ENCODE results near the gene HRH1. TPM values are rescaled to one million over a fixed set of nuclear protein-coding genes. Genes with fewer than 3 reads are reported as not detected.
A peak's percentile ranks its signal among the peaks of the same experiment; 100 is the strongest.

HRH1 gene
- total and polyA plus RNA-seq, 4 donors: 10.4 to 21.3 (median 15.1) TPM

DNA sequence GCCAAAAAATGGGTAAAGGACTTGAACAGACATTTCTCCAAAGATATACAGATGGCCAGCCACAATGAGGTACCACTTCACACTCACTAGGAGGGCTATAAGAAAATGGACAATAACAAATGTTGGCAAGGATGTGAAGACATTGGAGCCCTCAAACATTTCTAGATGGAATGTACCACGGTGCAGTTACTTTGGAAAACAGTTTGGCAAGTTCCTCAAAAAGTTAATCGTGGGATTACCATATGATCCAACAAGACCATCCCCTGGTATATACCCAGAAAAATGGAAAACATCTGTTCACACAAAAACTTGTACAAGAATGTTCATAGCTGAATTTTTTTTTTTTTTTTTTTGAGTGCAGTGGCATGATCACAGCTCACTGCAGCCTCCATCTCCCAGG lies 15.9 kb upstream of the HRH1 start:
- H3K4me1 ChIP-seq (ENCODE audit: control insufficient read depth, insufficient read depth, low read length): peaks cover 7% of the 10 kb centered on the region
- 63% methylated on average over 1 of the region's 2 CpGs for WGBS (ENCODE audit: insufficient coverage)

DNA sequence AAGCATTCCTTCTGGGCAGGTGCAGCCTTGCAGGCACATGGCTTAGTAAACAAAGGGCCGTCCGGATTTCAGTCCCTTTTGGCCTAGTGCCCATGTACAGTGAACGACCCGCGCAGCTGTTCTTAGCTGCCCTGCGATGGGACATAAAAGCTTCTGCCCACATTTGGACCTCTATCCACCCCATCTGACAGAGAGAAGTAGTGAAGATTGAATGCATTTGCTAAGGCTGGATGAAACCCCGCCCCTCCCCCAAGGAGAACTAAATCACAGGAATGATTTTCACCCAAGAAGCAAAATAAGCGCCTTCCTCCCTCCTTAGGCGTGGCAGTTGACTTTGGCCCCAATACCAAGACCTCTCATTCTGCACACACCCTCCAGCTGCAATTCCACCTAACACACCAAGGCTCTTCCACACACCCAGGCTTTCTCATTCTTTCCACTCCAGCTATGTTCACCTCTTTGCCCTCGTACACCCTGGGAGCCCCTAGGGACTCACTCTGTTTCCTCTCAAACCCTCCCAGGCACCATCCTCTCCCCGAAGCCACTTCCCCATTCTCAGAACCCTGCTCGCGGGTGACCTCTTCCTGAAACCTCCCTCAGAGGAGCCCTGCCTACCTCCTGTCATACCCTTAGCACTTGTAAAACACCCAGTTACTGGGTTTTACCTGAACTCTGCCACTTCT lies 14.1 kb upstream of the HRH1 start:
- 43% methylated on average over 9 of the region's 13 CpGs for WGBS (ENCODE audit: insufficient coverage)
- DNase-seq (ENCODE audit: low read depth in 4 of 6, low spot score in 6 of 6): peak in 2 of 6 donors; percentile 34 to 66

More for the DNA sequence above, 15.9 kb upstream of the HRH1 start:
- no peaks in the 10 kb centered on the region for H3K27me3 ChIP-seq (ENCODE audit: control insufficient read depth, insufficient read depth, low read length)
- H3K36me3 ChIP-seq (ENCODE audit: control insufficient read depth, insufficient read depth, low read length): no peaks in the 10 kb centered on the region
- no peak overlapping the region for H3K27ac ChIP-seq (ENCODE audit: low read depth, low read length)
- DNase-seq (ENCODE audit: low read depth in 4 of 6, low spot score in 6 of 6): no peak
- H3K9me3 ChIP-seq (ENCODE audit: control insufficient read depth, insufficient read depth, low read length): no peaks in the 10 kb centered on the region
- H3K4me3 ChIP-seq (ENCODE audit: low read depth, low read length): no peak overlapping the region

DNA sequence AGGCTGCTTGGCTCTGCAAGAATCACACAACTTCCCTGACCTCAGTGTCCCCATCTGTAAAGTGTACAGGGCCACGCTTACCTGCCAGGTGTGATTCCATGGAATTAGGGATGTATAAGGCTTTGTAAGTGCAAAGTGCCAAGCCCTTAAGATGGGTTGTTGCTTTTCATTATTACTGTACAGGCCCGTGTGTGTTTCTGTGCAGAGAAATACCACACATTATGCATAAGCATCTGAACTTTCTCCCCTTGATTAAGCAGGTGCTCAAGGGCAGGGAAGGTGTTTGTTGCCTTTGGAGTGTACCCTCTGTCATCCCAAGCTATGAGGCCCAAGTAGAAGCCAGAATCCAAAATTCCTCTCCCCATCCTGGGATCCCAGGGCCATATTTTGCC lies 13.6 kb upstream of the HRH1 start:
- Histone ChIP-seq H3K27ac (ENCODE audit: low read depth, low read length) (peak overlapping the region; percentile 43), H3K4me3 (ENCODE audit: low read depth, low read length) (no peak overlapping the region), H3K27me3 (ENCODE audit: control insufficient read depth, insufficient read depth, low read length) (no peaks in the 10 kb centered on the region), H3K4me1 (ENCODE audit: control insufficient read depth, insufficient read depth, low read length) (peaks cover 7% of the 10 kb centered on the region), H3K36me3 (ENCODE audit: control insufficient read depth, insufficient read depth, low read length) (no peaks in the 10 kb centered on the region), H3K9me3 (ENCODE audit: control insufficient read depth, insufficient read depth, low read length) (no peaks in the 10 kb centered on the region)
- DNase-seq (ENCODE audit: low read depth in 4 of 6, low spot score in 6 of 6): no peak
- no CpG with 5 or more reads among the region's 2 CpGs for WGBS (ENCODE audit: insufficient coverage)

More for the DNA sequence above, 14.1 kb upstream of the HRH1 start:
- peak overlapping the region; percentile 43 for H3K27ac ChIP-seq (ENCODE audit: low read depth, low read length)
- H3K9me3 ChIP-seq (ENCODE audit: control insufficient read depth, insufficient read depth, low read length): no peaks in the 10 kb centered on the region
- no peaks in the 10 kb centered on the region for H3K27me3 ChIP-seq (ENCODE audit: control insufficient read depth, insufficient read depth, low read length)
- H3K4me1 ChIP-seq (ENCODE audit: control insufficient read depth, insufficient read depth, low read length): peaks cover 7% of the 10 kb centered on the region
- no peak overlapping the region for H3K4me3 ChIP-seq (ENCODE audit: low read depth, low read length)
- no peaks in the 10 kb centered on the region for H3K36me3 ChIP-seq (ENCODE audit: control insufficient read depth, insufficient read depth, low read length)

DNA sequence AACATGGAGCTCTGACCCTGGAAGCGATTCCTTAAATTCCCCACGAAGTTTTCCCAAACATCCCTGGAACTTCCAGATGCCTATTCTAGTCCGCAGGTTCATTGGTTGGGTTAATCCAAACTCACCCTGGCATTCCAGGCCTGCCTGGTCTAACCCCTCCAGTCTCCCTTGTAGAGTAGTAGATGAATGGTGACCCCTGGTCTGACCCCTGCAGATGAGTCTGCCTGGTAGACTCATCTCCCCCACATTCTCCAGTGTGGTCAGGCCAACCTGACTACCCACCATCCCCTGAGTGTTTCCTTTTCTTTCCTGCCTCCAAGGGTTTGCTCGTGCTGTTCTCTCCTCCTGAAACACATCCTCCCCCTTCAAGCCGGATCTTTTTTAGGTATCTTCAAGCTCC lies 10.8 kb upstream of the HRH1 start:
- WGBS (ENCODE audit: insufficient coverage): 89% methylated on average over 4 of the region's 5 CpGs
- no peak overlapping the region for H3K27ac ChIP-seq (ENCODE audit: low read depth, low read length)
- peaks cover 7% of the 10 kb centered on the region for H3K4me1 ChIP-seq (ENCODE audit: control insufficient read depth, insufficient read depth, low read length)
- H3K9me3 ChIP-seq (ENCODE audit: control insufficient read depth, insufficient read depth, low read length): no peaks in the 10 kb centered on the region
- H3K27me3 ChIP-seq (ENCODE audit: control insufficient read depth, insufficient read depth, low read length): no peaks in the 10 kb centered on the region
- no peak for DNase-seq (ENCODE audit: low read depth in 4 of 6, low spot score in 6 of 6)
- no peak overlapping the region for H3K4me3 ChIP-seq (ENCODE audit: low read depth, low read length)
- H3K36me3 ChIP-seq (ENCODE audit: control insufficient read depth, insufficient read depth, low read length): no peaks in the 10 kb centered on the region

DNA sequence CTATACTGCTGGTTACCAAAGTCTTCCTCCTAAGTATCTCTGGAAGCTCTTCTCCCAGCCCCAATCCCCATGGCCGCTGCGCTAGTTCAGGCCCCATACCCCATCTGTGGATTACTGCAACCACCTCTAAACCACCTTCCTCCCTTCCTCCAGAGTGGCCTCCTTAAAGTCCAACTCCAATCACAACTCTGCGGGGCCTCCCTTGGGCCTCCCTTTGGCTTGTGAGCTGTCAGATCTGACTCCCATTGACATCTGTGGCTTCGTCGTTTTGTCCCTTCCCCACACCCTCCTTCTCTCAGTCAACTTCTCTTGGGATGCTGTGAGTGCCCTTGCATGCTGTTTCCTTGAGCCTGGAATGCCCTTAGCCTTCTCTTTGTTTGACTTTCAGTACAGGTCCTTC lies 9.3 kb upstream of the HRH1 start:
- H3K27ac ChIP-seq (ENCODE audit: low read depth, low read length): no peak overlapping the region
- H3K9me3 ChIP-seq (ENCODE audit: control insufficient read depth, insufficient read depth, low read length): no peaks in the 10 kb centered on the region
- H3K4me3 ChIP-seq (ENCODE audit: low read depth, low read length): no peak overlapping the region
- H3K36me3 ChIP-seq (ENCODE audit: control insufficient read depth, insufficient read depth, low read length): no peaks in the 10 kb centered on the region
- DNase-seq (ENCODE audit: low read depth in 4 of 6, low spot score in 6 of 6): no peak
- H3K27me3 ChIP-seq (ENCODE audit: control insufficient read depth, insufficient read depth, low read length): no peaks in the 10 kb centered on the region
- peaks cover 5% of the 10 kb centered on the region for H3K4me1 ChIP-seq (ENCODE audit: control insufficient read depth, insufficient read depth, low read length)
- 87% methylated on average over 5 of the region's 5 CpGs for WGBS (ENCODE audit: insufficient coverage)

DNA sequence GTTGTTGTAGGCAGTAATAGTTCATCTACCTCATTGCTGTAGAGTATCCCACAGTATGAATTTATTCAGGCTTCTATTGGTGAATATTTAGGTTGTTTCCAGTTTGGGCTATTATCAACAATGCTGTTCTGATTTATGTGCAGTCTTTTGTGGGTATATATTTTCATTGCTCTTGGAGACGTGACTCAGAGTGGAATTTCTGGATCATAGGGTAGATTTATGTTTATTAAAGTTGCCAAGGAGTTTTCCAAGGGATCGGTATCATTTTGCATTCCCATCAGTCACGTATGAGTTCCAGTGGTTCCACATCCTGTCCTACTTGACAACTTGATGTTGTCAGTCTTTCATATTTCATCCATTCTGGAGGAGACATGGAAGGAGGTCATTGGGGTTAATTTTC lies 8.4 kb upstream of the HRH1 start:
- no peaks in the 10 kb centered on the region for H3K4me1 ChIP-seq (ENCODE audit: control insufficient read depth, insufficient read depth, low read length)
- DNase-seq (ENCODE audit: low read depth in 4 of 6, low spot score in 6 of 6): no peak
- WGBS (ENCODE audit: insufficient coverage): 67% methylated on average over 2 of the region's 3 CpGs
- no peaks in the 10 kb centered on the region for H3K36me3 ChIP-seq (ENCODE audit: control insufficient read depth, insufficient read depth, low read length)
- no peak overlapping the region for H3K4me3 ChIP-seq (ENCODE audit: low read depth, low read length)
- no peaks in the 10 kb centered on the region for H3K9me3 ChIP-seq (ENCODE audit: control insufficient read depth, insufficient read depth, low read length)
- H3K27ac ChIP-seq (ENCODE audit: low read depth, low read length): no peak overlapping the region
- H3K27me3 ChIP-seq (ENCODE audit: control insufficient read depth, insufficient read depth, low read length): no peaks in the 10 kb centered on the region

DNA sequence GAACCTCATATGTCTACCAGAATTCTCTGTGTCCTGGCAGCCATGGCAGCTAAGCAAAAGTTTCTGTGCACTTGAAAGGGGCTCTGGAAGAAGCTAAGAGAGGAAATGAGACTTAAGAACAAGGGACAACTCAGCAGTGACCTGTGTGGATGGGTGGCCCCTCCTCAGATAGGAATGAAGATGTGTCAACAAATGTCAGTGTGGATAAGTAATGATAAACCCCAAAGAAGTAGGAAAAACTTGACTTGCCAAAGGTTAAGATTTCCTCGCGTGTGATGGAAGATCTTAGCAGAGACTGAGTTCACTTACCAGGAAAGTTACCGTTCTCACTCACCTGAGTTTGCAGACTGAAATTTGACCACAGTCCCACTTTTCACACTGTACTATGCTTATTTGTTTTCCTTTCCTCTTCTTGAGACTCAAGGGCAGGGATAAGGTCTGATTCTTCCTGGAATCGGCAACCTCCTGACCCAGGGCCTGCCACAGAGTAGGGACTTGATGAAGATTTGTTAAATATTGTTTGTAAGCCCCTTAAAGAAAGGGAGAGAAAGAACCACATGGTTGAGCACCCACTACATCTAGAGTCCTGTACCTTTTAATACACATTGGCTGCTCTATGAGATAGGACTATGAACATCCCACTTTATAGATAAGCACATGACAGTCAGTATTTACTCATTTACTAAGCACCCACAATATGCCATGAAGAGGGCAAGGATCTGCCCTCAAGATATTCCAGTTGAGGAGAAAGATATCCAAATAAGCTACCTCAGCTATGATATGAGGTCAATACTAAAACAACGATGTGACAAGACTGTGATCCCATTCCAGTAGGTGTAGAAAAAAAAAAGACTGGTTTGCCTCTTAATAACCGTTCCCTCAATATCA lies 7.3 kb upstream of the HRH1 start:
- no peak for DNase-seq (ENCODE audit: low read depth in 4 of 6, low spot score in 6 of 6)
- H3K36me3 ChIP-seq (ENCODE audit: control insufficient read depth, insufficient read depth, low read length): no peaks in the 10 kb centered on the region
- no peaks in the 10 kb centered on the region for H3K9me3 ChIP-seq (ENCODE audit: control insufficient read depth, insufficient read depth, low read length)
- H3K27ac ChIP-seq (ENCODE audit: low read depth, low read length): no peak overlapping the region
- 100% methylated on average over 2 of the region's 6 CpGs for WGBS (ENCODE audit: insufficient coverage)
- H3K27me3 ChIP-seq (ENCODE audit: control insufficient read depth, insufficient read depth, low read length): no peaks in the 10 kb centered on the region
- no peaks in the 10 kb centered on the region for H3K4me1 ChIP-seq (ENCODE audit: control insufficient read depth, insufficient read depth, low read length)
- no peak overlapping the region for H3K4me3 ChIP-seq (ENCODE audit: low read depth, low read length)

DNA sequence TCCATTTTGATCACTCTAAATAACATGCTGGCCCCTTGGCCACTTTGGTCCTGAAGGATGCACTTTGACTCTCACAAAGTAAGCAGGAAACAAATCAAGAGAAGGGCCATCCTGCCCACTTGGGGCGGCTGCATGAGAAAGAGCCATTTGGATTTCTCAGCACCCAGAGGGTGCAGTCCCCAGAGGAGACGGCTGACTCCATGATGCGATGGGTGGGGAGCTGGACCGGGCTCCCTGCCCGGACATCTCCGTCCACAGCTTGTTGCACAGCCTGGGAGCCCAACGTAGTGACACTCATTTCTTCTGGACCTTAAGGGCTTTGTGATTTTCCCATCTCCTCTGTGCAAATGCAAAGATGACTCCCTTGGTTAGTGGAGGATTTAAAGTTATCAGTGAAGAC lies 4.0 kb upstream of the HRH1 start:
- no peak for DNase-seq (ENCODE audit: low read depth in 4 of 6, low spot score in 6 of 6)
- Histone ChIP-seq H3K9me3 (ENCODE audit: control insufficient read depth, insufficient read depth, low read length) (no peaks in the 10 kb centered on the region), H3K36me3 (ENCODE audit: control insufficient read depth, insufficient read depth, low read length) (no peaks in the 10 kb centered on the region), H3K27ac (ENCODE audit: low read depth, low read length) (no peak overlapping the region), H3K4me3 (ENCODE audit: low read depth, low read length) (no peak overlapping the region), H3K4me1 (ENCODE audit: control insufficient read depth, insufficient read depth, low read length) (peaks cover 15% of the 10 kb centered on the region), H3K27me3 (ENCODE audit: control insufficient read depth, insufficient read depth, low read length) (peaks cover 9% of the 10 kb centered on the region)
- 95% methylated on average over 7 of the region's 7 CpGs for WGBS (ENCODE audit: insufficient coverage)

DNA sequence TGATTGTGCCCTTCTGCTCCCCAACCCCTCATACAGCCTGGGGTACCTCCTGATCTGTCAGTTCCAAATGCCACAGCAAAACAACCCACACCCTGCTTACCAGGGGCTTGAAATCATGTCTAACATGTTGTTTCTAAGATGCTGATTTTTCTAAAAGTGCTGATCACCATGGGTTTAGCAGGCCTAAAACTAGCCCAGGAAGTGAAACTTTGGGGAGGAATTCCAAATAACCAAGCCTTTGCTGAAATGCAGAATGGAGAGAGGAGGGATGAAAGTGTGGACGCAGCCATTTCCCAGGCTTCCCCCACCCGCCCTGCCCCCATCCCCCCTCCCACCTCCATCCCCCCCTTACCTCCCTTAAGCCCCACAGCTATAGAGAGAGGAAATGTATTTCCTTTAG lies 2.0 kb upstream of the HRH1 start:
- Histone ChIP-seq H3K27ac (ENCODE audit: low read depth, low read length) (no peak overlapping the region), H3K27me3 (ENCODE audit: control insufficient read depth, insufficient read depth, low read length) (peaks cover 9% of the 10 kb centered on the region), H3K4me3 (ENCODE audit: low read depth, low read length) (no peak overlapping the region), H3K4me1 (ENCODE audit: control insufficient read depth, insufficient read depth, low read length) (peaks cover 27% of the 10 kb centered on the region), H3K9me3 (ENCODE audit: control insufficient read depth, insufficient read depth, low read length) (no peaks in the 10 kb centered on the region), H3K36me3 (ENCODE audit: control insufficient read depth, insufficient read depth, low read length) (no peaks in the 10 kb centered on the region)
- no CpG with 5 or more reads among the region's 2 CpGs for WGBS (ENCODE audit: insufficient coverage)
- DNase-seq (ENCODE audit: low read depth in 4 of 6, low spot score in 6 of 6): no peak

DNA sequence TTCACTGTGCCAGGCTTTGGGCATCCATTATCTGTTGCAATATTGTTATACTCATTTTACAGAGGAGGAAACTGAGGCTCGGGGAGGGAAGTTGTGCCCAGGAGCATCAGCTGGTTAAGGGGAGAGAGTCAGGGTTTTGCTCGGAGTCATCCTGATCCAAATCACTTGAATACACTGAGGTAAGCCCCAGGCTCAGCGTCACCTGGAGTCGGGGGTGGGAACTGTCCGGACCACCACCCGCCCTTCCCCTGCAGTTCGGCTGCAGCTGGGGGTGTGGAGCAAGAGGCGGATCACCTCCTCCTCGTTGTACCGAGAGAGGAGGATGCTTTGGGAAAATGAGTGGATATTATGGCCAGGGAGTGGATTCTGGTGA lies 646 bp downstream of the HRH1 start:
- H3K27ac ChIP-seq (ENCODE audit: low read depth, low read length): peak overlapping the region; percentile 70
- 0% methylated on average over 8 of the region's 10 CpGs for whole genome bisulfite sequencing (ENCODE audit: insufficient coverage)

More for the DNA sequence above, 646 bp downstream of the HRH1 start:
- H3K36me3 ChIP-seq (ENCODE audit: control insufficient read depth, insufficient read depth, low read length): no peaks in the 10 kb centered on the region
- H3K27me3 ChIP-seq (ENCODE audit: control insufficient read depth, insufficient read depth, low read length): peaks cover 9% of the 10 kb centered on the region
- H3K4me3 ChIP-seq (ENCODE audit: low read depth, low read length): peak overlapping the region; percentile 52
- peak in 1 of 6 donors; percentile 25 for DNase-seq (ENCODE audit: low read depth in 4 of 6, low spot score in 6 of 6)
- H3K9me3 ChIP-seq (ENCODE audit: control insufficient read depth, insufficient read depth, low read length): no peaks in the 10 kb centered on the region
- peaks cover 31% of the 10 kb centered on the region for H3K4me1 ChIP-seq (ENCODE audit: control insufficient read depth, insufficient read depth, low read length)
